Inflammatory macrophage (primary cell): ENCODE results near the gene PTPRC.
A peak's percentile ranks its signal among the peaks of the same experiment; 100 is the strongest.

Experiments used
- DNase-seq, 2 donors: peaks; one replicate each; pipeline ENCODE4 v3.0.0-alpha.2; 2020 to 2022

The PTPRC gene

DNA sequence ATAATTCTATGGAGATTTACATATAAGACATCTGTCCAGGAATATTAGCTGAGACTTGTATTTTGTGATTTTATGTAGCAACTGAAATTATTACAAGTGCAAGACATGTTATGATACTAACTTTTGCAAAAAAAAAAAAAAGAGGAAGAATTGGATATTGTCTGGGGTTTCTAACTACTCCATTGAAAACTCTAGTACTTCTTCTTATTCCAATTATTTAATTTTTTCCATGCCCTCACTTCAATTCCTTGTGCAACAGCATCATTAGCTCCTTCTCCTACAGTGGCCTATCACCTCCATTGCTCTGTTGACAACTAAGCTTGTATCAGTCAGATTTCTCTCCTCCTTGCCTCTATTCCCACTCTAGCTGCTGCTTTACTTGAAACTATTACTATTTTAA, 126.6 kb downstream of the PTPRC start:
- peak in 1 of 2 donors; percentile 52 for DNase-seq

DNA sequence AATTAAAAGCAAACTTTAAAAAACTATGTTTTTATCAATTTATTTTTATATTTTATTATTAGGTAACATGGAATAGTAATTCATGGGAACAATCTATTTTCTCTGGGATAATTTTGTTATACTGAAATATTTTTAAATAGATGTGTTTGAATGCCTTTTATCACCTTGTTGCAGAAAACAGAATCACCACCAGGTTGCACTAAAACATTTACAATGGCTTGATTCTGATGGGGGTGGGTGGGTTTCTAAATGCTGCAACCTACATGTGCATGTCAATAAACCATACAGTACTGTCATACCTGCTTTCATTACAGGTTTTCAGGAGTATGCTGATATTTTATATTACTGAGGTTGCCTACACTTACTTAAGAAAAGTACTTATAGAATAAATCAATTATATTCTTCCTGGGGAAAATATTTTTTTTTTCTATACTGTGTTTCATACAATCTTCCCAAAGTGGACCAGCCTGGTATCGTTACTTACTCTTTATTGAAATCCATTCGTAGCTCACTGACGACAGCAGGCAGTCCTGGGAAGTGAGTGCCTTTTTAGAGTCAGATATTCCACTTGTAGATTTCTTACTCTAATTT, 132.8 kb downstream of the PTPRC start:
- peak in 1 of 2 donors; percentile 16 for DNase-seq

DNA sequence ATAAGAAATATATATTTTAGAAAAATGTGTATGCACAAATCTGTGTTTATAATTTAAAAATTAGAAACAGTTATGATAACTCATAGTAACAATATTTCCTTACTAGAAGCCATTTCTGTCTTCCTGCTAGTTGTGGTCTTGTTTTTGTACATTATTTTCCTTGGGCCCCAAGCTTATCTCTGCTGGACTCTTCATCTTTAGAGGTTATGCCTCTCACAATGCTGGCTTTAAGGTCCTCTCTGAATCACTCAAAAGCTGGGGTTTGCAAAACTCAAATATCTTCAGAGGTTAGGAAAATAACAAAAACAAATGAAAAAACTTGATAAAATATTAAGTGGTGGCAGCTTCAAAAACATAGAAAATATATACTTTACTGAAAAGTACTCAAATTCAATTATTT, 133.8 kb downstream of the PTPRC start:
- no peak for DNase-seq

DNA sequence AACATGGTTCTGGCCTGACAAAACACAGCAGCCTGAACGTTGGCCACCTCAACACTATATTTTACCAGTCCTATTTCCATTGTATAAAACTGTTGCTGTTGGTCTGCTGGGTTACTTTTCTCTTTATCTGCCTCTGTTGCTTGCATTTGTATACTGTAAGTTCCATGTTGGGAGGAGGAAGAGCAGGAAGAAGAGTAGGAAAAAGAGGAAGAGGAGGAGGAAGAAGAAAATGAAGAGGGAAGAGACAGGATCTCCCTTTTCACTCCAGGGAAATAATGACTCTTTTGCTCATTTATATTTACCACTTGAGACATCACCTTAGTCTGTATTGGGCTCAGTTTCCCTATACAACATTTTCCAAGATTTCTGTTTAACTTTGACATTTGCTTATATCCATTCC, 134.2 kb downstream of the PTPRC start:
- no peak for DNase-seq

DNA sequence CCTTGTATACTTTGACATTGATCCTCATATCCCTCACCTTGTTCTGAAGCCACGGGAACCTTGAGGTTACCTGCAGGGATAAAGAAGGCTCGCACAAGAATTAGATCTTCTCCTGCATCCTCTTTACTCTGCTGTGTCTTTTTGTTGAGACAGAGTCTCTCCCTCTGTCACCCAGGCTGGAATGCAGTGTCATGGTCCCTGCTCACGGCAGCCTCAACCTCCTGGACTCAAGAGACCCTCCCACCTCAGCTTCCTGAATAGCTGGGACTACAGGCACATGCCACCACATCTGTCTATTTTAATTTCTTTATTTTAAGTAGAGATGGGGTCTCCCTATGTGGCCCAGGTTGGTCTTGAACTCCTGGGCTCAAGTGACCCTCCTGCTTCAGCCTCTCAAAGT, 134.7 kb downstream of the PTPRC start:
- DNase-seq = no peak

DNA sequence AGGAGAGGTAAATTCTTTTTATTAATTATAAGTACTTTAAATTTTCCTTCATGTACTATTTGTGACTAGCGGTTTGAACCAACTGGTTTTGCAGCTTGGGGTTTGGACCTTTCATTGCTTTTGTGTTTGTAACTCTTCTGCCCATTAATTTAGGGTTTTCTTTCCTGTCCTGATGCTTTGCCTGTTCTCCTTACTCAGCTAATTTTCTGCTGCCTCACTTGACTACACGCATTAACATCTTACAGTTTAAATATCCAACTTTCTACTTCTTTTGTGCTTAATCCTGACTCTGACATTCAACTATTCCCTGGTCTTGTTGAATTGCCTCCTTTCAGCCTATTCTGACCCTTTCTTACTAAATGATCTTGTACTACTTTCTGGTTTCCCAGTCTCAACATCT, 135.6 kb downstream of the PTPRC start:
- no peak for DNase-seq

DNA sequence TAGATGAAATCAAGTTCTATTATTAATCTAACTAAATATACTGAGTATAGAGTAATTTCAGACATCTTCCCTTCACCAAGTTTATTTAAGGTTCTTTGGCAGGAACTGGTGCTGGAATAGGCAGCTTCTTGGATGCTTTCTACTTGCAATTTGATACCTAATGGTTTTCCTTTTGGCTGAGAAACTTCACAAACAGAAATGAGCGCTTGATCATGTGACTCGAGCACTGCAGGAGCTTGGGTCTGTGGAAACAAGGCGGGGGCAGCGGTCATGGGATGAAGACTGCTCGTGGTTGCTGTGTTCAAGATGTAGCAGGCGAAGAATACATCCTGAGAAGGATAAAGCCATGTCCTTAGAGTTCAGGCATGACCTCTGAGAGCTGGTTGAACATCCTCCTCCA, 136.8 kb downstream of the PTPRC start:
- DNase-seq = no peak

DNA sequence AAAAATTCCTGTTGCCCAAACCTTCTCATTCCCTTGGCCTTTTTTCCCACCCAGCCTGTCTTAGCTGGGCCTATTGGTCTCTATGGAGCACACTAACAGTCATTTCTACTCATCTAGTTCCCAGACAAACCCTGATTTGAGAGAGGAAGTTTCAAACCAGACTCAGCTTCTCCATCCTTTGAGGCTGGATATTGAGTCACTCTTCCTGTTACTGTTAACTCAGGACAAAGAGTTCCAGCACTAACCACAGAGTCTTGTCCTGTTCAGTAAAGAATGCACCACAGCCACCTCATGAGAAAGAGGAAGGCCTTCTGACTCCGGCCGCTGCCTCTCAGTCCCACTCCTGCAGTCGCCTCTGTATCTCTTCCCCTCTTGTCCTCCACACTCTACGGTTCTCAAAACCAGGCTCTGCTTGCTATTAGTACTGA, 137.8 kb downstream of the PTPRC start:
- peak; percentile 90 to 94 for DNase-seq

DNA sequence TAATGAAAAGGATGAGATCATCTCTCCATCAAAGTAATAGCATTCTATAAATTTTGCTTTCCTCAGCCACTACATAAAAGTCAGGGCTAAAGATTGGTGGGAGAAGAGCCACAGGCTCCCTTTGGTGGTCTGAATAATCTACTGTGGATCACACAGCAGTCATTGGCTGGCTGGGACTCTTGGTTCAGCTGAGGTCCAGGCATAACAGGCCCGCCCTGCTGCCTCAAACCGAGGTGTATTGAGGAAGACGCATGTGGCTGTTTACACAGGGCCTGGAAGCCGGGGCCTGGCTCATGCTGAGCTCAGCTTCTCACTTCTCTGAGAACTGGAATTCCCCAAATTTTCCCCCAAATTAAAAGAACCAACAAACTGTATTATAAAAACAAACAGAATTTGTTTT, 139.2 kb downstream of the PTPRC start:
- DNase-seq = peak in 1 of 2 donors; percentile 44

DNA sequence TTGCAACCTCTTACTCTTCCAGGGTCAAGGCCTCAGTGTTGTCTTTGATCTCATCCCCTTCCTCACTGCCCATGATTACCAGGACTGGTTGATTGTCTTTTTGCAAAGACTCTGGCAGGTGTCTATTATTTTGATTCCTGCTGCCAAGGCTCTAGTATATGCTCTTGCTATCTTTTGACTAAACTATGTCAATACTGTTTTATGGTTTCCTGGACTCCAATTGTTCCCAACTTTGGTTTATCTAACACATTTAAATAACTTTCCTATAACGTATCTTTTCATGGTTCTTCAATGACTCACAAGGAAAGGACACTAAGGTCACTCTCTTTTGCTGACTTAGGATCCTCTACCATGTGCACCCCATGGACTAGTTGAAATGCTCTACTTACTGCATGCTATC, 141.5 kb downstream of the PTPRC start:
- DNase-seq = no peak

DNA sequence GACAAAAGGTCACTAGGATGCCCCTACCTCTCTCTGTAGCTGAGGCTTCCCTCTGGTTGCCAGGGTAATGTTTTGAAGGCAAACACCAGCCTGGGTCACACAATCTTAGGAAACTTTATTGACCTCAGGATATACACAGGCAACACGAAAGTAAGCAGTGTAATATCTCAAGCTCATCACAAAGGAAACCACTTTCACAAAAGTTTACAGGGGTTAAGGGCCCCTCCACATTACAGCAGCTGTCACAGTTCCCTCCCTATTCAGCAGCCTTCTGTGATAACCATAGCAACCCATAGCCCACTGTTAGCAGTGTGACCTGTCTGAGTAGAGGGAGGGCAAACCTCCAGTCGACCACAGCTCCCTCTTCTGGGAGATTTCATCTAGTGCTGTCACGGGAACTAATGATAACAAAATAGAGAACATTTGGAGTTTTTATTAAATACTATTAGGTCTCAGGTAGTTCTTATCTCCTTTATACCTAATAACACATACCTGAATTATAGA, 149.8 kb downstream of the PTPRC start:
- DNase-seq = no peak

DNA sequence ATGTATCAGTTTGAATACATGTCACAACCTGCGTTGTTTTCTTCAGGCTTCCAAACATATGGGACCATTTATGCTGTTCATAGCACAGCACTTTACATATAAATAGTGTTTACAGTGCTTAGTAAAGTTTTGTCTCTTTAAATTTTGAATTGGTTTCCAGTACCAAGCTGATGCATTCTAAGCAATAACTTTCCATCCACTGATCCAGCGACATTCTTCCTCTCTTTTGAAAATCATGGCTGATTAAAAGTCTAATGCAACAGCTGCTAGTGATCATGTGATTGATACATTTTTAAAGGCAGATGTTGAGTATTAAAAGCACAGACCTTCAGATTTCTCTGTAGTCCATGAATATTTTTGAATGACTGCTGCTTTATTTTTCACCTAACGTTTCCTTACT, 154.9 kb downstream of the PTPRC start:
- no peak for DNase-seq

DNA sequence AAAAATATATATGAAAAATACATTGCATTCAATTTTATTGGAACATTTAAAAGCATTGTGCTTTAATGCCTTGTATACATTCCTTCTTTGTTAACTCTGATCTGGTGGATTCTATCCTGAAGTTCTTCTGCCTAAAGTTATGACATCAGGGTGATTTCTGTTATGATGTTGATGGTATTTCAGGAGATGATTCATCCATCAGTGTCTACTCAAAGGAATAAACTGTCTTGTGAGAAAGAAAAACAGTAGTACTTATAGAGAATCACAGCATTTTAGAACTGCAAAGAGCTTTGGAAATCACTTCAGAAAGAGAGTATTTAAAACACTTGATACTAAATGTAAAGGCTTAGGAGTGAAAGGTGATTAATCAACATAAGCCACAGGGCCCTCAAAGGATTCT, 155.7 kb downstream of the PTPRC start:
- DNase-seq = no peak

DNA sequence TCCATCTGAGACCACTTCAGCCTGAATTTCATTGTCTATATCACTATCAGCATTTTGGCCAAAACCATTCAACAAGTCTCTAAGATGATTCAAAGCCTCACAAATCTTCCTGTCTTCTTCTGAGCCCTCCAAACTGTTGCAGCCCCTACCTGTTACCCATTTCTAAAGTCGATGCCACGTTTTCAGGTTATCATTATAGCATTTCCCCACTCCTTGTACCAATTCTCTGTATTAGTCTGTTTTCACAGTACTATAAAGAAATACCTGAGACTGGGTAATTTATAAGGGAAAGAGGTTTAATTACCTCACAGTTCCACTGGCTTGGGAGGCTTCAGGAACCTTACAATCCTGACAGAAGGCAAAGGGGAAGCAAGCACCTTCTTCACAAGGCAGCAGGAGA, 158.8 kb downstream of the PTPRC start:
- DNase-seq = no peak

DNA sequence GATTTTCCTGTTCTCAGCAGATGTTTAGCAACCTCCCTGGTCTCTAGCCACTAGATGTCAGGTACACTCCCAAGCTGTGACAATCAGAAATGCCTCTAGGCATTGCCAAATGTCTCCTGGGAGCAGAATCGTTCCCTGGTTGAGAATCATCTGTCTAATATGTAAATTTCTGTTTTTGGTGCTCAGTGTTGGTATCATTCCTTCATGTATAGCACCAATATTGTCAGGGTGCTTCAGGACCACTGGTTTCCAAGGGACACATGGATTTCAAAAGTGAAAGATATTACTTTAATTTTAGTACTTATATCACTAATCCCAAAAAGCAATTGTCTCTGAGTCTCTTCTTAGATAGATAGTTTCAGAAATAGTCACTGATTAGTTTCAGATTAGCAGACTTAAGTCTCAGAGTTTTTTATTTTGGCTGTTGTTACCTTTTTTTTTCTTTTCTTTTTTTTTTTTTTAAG, 160.1 kb downstream of the PTPRC start:
- DNase-seq = no peak

DNA sequence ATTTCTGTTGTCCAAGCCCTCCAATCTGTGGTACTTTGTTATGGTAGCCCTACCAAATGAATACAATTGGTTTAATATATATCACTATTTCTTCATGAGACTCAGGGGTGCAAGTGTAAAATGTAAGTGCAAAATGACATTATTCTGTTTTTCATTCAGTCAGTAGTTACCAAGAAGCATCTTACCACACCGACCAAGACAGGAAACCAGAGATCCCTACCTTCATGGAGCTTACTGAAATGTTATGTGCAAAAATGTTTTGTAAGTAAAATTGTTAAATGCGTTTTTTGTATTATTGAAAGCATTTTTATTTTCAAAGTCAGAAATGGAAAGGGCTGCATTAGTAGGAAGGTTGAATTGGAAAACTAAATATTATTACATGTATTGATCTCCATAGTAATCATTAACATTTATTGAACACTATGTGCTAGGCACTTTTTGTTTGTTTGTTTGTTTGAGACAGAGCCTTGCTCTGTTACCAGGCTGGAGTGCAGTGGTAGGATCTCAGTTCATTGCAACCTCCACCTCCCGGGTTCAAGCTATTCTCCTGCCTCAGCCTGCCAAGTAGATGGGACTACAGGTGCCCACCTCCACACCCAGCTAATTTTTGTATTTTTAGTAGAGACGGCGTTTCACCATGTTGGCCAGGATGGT, 166.8 kb downstream of the PTPRC start:
- no peak for DNase-seq

DNA sequence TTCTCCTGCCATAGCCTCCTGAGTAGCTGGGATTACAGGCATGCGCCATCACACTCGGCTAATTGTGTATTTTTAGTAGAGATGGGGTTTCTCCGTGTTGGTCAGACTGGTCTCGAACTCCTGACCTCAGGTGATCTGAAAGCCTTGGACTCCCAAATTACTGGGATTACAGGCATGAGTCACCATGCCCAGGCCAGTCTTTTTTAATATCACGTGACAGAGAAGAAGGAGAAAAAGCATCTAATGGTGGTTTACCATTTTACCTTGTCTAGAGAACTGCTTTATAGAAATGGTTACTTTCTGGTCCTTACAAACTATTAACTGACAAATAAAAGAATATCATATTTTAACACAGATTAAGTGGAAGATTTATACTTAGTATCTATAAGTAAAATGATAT, 168.0 kb downstream of the PTPRC start:
- no peak for DNase-seq
